HFF-Myc (cell line): Measurements from ENCODE around the gene TPO.
"Not testable (repeated sequence)": the region's sequence is repeated elsewhere in the genome, so short reads cannot be mapped to it uniquely, and the experiment has no call there.

Experiments used
- DNase-seq: peaks from one replicate; pipeline ENCODE4 v3.0.0-alpha.2; 2011; ENCODE audit warnings: low read depth; ENCODE audit errors: extremely low read depth
- H3K4me3 ChIP-seq: replicated peaks from 2 replicates; pipeline ENCODE4 v1.5.1; 2011; ENCODE audit warnings: low read depth, mild to moderate bottlenecking, control low read depth, low read length
- CTCF ChIP-seq: IDR thresholded peaks from 2 replicates; pipeline ENCODE4 v1.5.1; 2012; ENCODE audit warnings: mild to moderate bottlenecking, low read depth, low read length, control low read depth; ENCODE audit errors: missing control alignments

The TPO gene

GRCh38 chr2:1405124-1405523 lies 8.1 kb upstream of the TPO start:
- H3K4me3 ChIP-seq, result no peak overlapping the region
- TF ChIP-seq CTCF, result no peak
- DNase-seq, result no peak

- no peak for TF ChIP-seq CTCF
- H3K4me3 ChIP-seq, result no peak overlapping the region
- no peak for DNase-seq
Observed at GRCh38 chr2:1405967-1406366, 7.3 kb upstream of the TPO start.

GRCh38 chr2:1406434-1406833 lies 6.8 kb upstream of the TPO start:
- no peak for TF ChIP-seq CTCF
- DNase-seq, result no peak

GRCh38 chr2:1407950-1408675 lies 5.2 kb upstream of the TPO start:
- TF ChIP-seq CTCF, result no peak
- DNase-seq, result no peak
- no peak overlapping the region for H3K4me3 ChIP-seq

More at GRCh38 chr2:1406434-1406833, 6.8 kb upstream of the TPO start:
- no peak overlapping the region for H3K4me3 ChIP-seq

GRCh38 chr2:1414121-1414520 lies 858 bp downstream of the TPO start:
- H3K4me3 ChIP-seq, result no peak overlapping the region
- no peak for DNase-seq
- no peak for TF ChIP-seq CTCF

GRCh38 chr2:1414901-1415300 lies 1.6 kb downstream of the TPO start:
- H3K4me3 ChIP-seq, DNase-seq: not testable (repeated sequence)

- H3K4me3 ChIP-seq, result no peak overlapping the region
- no peak for TF ChIP-seq CTCF
- no peak for DNase-seq
Observed at GRCh38 chr2:1415501-1415900, 2.2 kb downstream of the TPO start.
